ENCODE data around the gene FATE1.
A peak's percentile ranks its signal among the peaks of the same experiment; 100 is the strongest.

The FATE1 gene

DNA sequence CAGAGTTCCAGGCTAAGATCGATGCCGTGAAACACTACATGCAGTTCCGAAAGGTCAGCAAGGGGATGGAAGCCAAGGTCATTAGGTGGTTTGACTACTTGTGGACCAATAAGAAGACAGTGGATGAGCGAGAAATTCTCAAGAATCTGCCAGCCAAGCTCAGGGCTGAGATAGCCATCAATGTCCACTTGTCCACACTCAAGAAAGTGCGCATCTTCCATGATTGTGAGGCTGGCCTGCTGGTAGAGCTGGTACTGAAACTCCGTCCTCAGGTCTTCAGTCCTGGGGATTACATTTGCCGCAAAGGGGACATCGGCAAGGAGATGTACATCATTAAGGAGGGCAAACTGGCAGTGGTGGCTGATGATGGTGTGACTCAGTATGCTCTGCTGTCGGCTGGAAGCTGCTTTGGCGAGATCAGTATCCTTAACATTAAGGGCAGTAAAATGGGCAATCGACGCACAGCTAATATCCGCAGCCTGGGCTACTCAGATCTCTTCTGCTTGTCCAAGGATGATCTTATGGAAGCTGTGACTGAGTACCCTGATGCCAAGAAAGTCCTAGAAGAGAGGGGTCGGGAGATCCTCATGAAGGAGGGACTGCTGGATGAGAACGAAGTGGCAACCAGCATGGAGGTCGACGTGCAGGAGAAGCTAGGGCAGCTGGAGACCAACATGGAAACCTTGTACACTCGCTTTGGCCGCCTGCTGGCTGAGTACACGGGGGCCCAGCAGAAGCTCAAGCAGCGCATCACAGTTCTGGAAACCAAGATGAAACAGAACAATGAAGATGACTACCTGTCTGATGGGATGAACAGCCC lies 28.0 kb downstream of the FATE1 start:
- no peak for DNase-seq (ENCODE audit: low spot score)

DNA sequence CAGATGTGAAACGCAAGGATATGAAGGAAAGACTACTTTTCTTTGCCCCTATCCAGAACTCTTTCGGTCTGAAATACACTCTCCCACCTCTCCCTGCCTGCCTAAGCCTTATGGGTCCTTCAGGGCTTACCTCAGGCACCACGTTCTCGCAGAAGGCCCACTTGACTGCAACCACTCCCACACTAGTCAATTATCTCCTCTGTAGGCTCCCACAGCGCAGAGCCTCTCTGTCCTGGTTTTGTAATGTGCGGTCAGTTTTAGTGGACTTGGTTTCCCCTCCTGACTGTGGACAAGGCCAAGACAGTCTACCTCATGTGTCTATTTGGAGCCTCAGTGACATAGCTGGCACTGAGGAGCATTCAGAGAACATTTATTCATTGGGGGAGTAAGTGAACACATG lies 29.8 kb downstream of the FATE1 start:
- no peak for DNase-seq (ENCODE audit: low spot score)

DNA sequence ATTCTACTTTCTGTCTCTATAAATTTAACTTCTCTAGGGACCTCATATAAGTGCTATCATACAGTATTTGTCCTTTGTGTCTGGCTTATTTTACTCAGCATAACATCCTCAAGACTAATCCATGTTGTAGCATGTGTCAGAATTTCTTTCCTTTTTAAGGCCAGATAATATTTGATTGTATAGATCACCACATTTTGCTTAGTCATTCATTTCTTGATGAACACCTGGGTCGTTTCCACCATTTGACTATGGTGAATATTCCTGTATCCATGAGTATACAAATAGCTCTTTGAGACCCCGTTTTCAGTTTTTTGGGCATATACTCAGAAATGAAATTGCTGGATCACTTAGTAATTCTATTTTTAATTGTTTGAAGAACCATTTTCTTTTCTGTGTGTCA lies 30.7 kb downstream of the FATE1 start:
- DNase-seq (ENCODE audit: low spot score), result no peak

DNA sequence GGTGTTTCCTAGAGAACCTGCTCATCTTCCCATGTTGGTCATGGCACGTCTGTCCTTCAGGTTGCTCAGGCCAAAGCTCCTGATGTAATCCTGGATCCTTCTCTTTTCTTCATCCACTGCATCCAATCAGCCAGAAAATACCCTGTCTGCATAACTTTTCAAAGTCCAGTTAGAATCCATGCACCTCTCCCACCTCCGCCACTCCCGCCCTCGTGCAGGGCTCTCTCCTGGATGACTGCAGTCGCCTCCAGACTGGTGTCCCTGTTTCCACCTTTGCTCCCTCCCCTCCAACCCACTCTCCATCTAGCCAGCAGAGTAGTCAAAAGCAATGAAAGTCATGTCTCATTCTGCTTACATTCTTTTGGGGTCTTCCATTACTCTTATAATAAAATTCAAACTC lies 34.7 kb downstream of the FATE1 start:
- DNase-seq (ENCODE audit: low spot score), result no peak

DNA sequence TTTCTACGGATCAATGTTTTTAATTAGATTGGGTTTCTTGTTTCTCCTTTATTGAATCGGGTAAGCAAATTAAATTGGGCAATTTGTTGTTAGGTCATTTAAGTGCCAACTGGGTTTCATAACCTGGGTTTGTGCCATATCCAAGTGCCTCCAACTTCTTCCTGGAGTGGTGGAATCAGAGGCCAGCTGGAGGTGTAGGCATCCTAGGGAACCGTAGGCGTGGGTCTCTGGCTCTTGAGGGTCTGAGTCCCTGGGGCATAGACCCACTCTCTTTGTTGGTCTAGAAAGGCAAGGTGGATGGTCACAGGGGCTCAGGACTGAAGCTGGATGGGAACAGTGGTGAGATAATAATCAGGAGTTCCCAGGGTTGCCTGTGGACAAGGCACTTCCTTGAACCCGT lies 37.0 kb downstream of the FATE1 start:
- no peak for DNase-seq (ENCODE audit: low spot score)

DNA sequence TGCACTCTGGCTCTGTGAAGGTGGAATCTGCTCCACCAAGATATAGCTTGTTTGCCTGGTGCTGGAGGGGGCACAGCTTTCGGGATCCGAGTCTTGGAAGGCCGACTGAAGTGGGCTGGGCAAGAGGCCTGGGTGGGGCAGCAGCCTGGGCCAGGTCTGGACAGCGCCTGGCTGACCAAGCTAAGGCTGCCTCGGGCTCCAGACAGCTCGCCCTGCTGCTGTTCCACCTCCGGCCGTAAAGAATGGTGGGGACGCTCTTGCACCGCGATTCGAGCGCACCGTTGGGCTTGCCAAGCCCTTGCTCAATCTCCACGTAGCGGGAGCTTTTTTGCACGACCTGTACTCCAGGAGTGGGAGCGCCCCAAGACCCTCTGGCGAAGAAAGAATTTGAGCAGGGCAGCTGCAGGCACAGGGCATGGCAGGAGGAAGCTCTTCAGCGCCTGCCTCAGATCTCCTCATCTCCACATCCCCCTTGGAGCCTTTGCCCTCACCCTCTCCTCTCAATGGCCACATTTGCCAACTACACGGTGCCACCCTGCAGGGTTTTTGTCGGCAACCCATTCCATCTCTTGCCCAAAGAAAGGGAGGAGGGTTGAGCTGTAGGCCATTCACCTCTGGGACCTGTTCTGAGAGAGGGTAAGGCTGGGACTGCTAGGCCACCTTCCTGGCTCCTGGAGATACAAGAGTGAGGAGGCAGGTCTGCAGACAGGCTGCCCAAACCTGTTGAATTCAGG lies 37.6 kb downstream of the FATE1 start:
- peak; percentile 68 for DNase-seq (ENCODE audit: low spot score)

DNA sequence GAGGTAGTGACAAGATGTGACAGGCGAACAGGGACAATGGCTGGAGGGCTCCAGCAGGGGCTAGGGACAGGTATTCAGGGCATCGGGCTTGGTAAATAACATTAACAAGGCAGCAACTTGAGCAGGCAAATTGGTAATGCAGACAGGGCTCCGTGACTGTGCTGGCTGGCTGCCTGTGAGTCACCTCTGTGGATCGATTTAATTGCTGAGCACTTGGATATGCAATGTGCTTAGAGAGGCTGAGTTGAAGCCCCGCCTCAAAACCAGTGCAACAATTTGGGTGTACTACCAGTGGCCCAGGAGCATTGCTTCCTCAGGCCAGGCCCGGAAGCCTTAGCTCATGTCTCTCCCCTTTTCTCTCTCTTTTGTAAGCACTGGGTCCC lies 38.2 kb downstream of the FATE1 start:
- peak; percentile 77 for DNase-seq (ENCODE audit: low spot score)

DNA sequence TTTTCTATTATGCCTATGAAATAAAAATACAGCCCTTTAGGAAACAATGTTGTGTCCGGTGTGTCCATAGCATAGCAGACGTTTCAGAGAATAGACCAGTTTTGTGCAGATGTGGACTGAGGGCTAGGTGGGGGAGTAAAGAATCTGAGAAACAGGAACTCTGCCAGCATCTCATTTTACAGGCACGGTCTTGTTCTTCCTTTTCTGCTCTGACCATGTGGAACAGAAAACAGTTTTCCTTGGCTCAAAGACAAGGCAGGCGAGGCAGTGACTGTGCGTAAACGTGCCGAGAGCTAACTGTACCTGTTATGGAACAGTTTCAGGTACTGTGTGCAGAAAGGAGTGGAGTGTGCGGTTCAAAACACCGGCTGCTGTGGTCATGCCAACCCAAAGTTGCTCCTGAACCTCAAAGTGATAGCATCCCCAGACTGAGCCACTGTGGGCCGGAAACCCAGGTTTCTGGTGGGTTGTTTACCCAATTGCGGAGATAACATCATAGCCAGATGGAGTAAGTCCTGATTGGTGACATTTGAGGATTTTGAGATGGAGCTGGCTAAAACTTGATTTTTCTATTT lies 38.9 kb downstream of the FATE1 start:
- DNase-seq (ENCODE audit: low spot score), result no peak

DNA sequence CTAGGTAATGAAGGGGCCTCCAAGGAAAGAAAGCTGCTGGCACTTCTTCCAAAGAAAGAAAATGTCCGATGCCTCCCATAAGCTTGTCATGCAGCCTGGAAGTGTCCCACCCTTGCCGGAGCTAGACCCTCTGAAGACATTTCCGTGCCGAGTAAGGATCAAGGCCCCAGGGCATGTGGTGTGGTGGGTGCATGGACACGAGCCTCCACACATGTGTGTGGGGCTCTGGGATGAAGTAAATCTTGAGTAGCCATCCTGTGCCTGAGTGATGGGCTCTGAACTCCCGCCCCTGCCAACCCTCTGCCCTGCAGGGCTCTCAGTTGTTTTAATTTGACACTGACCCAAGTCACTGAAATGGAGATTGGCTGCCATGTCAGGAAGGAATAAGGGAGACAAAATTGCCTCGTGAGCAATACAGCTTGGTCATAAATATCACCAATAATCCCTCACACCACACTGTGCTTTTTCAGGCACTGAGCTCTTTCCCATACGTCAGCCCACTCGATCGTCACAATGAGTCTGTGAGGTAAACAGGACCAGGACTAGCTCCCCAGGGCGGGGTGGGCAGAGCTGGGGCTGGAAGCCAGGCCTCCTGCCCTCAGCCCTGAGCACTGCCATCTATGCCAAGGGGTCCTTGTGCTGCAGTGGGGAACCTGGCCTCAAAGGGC lies 43.3 kb downstream of the FATE1 start:
- no peak for DNase-seq (ENCODE audit: low spot score)

DNA sequence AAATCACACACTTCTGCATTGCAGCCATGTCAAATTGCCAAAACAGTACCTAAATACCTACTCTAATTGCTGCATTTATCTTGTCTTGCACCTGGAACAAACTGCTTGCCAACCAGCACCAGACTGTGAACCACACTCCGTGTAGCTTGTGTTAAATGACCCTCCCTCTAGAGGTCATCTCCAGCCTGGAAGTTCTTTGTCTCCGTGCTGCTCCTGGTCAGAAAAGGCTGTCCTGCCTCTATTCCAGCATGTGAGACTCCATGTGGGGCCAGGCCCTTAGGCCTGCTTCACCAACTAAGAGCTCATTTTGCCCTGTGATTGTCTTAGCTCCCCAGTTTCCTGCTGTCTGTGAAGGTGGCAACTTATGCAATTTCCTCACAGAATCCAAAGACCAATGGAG lies 47.0 kb downstream of the FATE1 start:
- DNase-seq (ENCODE audit: low spot score), result no peak

DNA sequence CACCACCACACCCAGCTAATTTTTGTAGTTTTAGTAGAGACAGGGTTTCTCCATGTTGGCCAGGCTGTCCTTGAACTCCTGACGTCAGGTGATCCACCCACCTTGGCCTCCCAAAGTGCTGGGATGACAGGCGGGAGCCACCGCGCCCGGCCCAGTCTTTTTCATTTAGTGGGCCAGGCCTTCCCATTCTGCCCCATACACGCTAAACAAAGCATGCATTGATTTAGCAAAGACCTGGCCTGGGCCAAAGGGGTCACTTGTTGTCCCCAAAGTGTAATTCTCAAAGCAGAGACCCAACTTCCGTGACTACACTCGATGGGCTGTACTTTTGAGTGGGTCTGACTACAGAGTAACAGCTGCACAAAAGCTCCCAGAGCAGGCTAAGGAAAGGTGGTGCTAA lies 47.9 kb downstream of the FATE1 start:
- no peak for DNase-seq (ENCODE audit: low spot score)

DNA sequence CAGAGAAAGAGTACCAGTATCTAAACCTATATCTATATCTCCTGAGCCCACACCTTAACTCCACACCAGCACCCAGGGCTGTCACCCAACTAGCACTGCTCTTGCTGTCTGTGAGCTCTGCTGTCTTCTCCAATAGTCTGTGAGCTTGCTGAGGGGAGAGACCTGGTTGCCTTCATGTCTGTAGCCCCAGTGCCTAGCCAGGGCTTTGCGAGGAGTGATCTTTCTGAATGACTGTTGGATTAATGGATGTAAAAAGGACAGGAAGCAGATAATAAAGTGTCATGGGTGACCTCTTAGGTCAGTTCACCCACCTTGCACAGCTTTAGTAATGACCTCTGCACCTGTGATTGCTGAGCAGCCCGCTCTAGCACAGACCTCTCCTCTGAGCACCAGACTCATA lies 49.2 kb downstream of the FATE1 start:
- no peak for DNase-seq (ENCODE audit: low spot score)

DNA sequence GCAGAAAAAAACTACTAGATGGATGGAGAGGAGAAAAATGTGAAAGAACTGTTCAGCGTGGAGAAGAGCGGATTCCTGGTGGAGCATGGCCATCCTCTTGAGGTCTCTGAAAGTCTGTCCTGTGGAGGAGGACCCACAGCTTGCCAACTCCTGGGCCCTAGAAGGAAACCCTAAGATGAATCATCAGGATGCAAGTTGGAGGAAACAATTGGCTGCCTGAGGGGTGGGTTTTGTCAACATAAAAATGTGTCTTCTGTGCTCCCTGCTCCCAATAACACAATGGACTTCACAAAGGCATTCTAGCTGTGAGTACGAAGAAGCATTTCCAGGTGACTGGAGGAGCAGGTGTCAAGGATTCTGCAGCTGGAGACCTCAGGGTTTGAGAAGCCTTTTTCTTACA lies 55.9 kb downstream of the FATE1 start:
- no peak for DNase-seq (ENCODE audit: low spot score)

Data from AG08395 (cell line).